ENCODE results near the gene DPH1. TPM values are rescaled to one million over a fixed set of nuclear protein-coding genes. Genes with fewer than 3 reads are reported as not detected.
A peak's percentile ranks its signal among the peaks of the same experiment; 100 is the strongest.

Gene DPH1
- total and polyA plus RNA-seq, 9 donors: 27.5 to 77.7 (median 46.0) TPM

- Histone ChIP-seq H3K27ac (no peak overlapping the region), H3K9me3 (no peaks in the 10 kb centered on the region), H3K4me1 (ENCODE audit: insufficient read depth) (peaks cover 6% of the 10 kb centered on the region), H3K4me3 (no peak overlapping the region), H3K36me3 (no peaks in the 10 kb centered on the region), H3K27me3 (no peaks in the 10 kb centered on the region)
- intact Hi-C loops (cut with DNase I): loop anchor here in 3 of 4 donors (2.0 to 10.0 kb wide), 4 partner anchors 119 to 373 kb away; partner anchors contain the start of gene TLCD2 (in 1 of the 3)
- 42 to 53% (median 44%) methylated on average over 11 of the region's 11 CpGs for WGBS, 3 donors
- DNase-seq: peak in 1 of 5 donors; percentile 36
- TF ChIP-seq CTCF (IDR thresholded peaks at IDR 0.05) (no peak), POLR2A (IDR thresholded peaks at IDR 0.05) (no peak), EP300 (IDR thresholded peaks at IDR 0.05) (no peak)
Observed at GRCh38 chr17:2027528-2028233, 2.3 kb upstream of the DPH1 start.

- no peaks in the 10 kb centered on the region for H3K36me3 ChIP-seq
- 75 to 81% (median 81%) methylated on average over 5 of the region's 5 CpGs for whole genome bisulfite sequencing, 3 donors
- H3K27ac ChIP-seq: no peak overlapping the region
- TF ChIP-seq EP300 (IDR thresholded peaks at IDR 0.05) (no peak), POLR2A (IDR thresholded peaks at IDR 0.05) (no peak), CTCF (IDR thresholded peaks at IDR 0.05) (no peak)
- peak in 1 of 5 donors; percentile 17 for DNase-seq
- intact Hi-C loops (cut with DNase I): loop anchor here in 3 of 4 donors (2.0 to 10.0 kb wide), 4 partner anchors 119 to 373 kb away; partner anchors contain the start of gene TLCD2 (in 1 of the 3)
- no peak overlapping the region for H3K4me3 ChIP-seq
- H3K27me3 ChIP-seq: no peaks in the 10 kb centered on the region
- H3K4me1 ChIP-seq (ENCODE audit: insufficient read depth): peaks cover 6% of the 10 kb centered on the region
- no peaks in the 10 kb centered on the region for H3K9me3 ChIP-seq
Observed at GRCh38 chr17:2028234-2028614, 1.7 kb upstream of the DPH1 start.

GRCh38 chr17:2028737-2029136 lies 1.2 kb upstream of the DPH1 start:
- intact Hi-C loops (cut with DNase I): loop anchor here in 3 of 4 donors (2.0 to 10.0 kb wide), 4 partner anchors 120 to 374 kb away; partner anchors contain the start of gene TLCD2 (in 1 of the 3)
- peak in 1 of 5 donors; percentile 24 for DNase-seq
- TF ChIP-seq POLR2A (IDR thresholded peaks at IDR 0.05): no peak
- TF ChIP-seq EP300 (IDR thresholded peaks at IDR 0.05): no peak
- no peak for TF ChIP-seq CTCF (IDR thresholded peaks at IDR 0.05)
- Histone ChIP-seq H3K27me3 (no peaks in the 10 kb centered on the region), H3K27ac (no peak overlapping the region), H3K4me1 (ENCODE audit: insufficient read depth) (peaks cover 6% of the 10 kb centered on the region), H3K9me3 (no peaks in the 10 kb centered on the region), H3K36me3 (no peaks in the 10 kb centered on the region), H3K4me3 (no peak overlapping the region)
- WGBS, 3 donors: 33 to 49% (median 37%) methylated on average over 6 of the region's 6 CpGs

GRCh38 chr17:2030779-2031163 lies 818 bp downstream of the DPH1 start:
- Histone ChIP-seq H3K27ac (peak overlapping the region in 1 of 2 donors; percentile 6), H3K4me3 (peak overlapping the region; percentile 97), H3K9me3 (no peaks in the 10 kb centered on the region), H3K27me3 (no peaks in the 10 kb centered on the region), H3K36me3 (no peaks in the 10 kb centered on the region), H3K4me1 (ENCODE audit: insufficient read depth) (peaks cover 5% of the 10 kb centered on the region)
- no peak for DNase-seq
- TF ChIP-seq CTCF (IDR thresholded peaks at IDR 0.05) (peak in 1 of 3 donors; percentile 8), POLR2A (IDR thresholded peaks at IDR 0.05) (no peak), EP300 (IDR thresholded peaks at IDR 0.05) (no peak)
- 11 to 15% (median 12%) methylated on average over 10 of the region's 10 CpGs for WGBS, 3 donors
- intact Hi-C loops (cut with DNase I): loop anchor here in 1 of 4 donors (10.0 kb wide), 1 partner anchor 356 kb away; no protein-coding TSS in a partner anchor

Data from ovary (tissue), 9 donors.